HepG2 (cell line): ENCODE results near the gene ZBTB46. TPM values are rescaled to one million over a fixed set of nuclear protein-coding genes. Genes with fewer than 3 reads are reported as not detected.

Experiments used
- CBX5 ChIP-seq: sonication (generic); formaldehyde crosslinking; IDR thresholded peaks from 2 replicates; pipeline ENCODE4 v1.4.0; 2020; ENCODE audit warnings: missing genetic modification reagents, borderline replicate concordance
- EZH2 ChIP-seq: conservative IDR thresholded peaks from 2 replicates; pipeline ENCODE4 v1.6.1; 2012; ENCODE audit warnings: mild to moderate bottlenecking, low read depth, low read length, moderate library complexity
- IRX3 ChIP-seq: sonication (generic); formaldehyde crosslinking; IDR thresholded peaks from 2 replicates; pipeline ENCODE4 v1.8.1; 2023; ENCODE audit warnings: mild to moderate bottlenecking, low read depth, missing genetic modification reagents, borderline replicate concordance
- MYNN ChIP-seq: sonication (generic); formaldehyde crosslinking; IDR thresholded peaks from 2 replicates; pipeline ENCODE4 v1.4.0; 2020; ENCODE audit warnings: mild to moderate bottlenecking, low read depth, missing genetic modification reagents
- SP4 ChIP-seq: sonication (generic); formaldehyde crosslinking; IDR thresholded peaks from 2 replicates; pipeline ENCODE4 v1.8.1; 2023; ENCODE audit warnings: mild to moderate bottlenecking, missing genetic modification reagents
- SPEN ChIP-seq: sonication (generic); formaldehyde crosslinking; IDR thresholded peaks from 2 replicates; pipeline ENCODE4 v1.5.1; 2020; ENCODE audit warnings: low read depth, mild to moderate bottlenecking, missing genetic modification reagents
- TBX3 ChIP-seq: fragments of 450-650 bp; IDR thresholded peaks from 2 replicates; pipeline ENCODE4 v1.6.1; 2017; ENCODE audit warnings: antibody characterized with exemption, mild to moderate bottlenecking, inconsistent platforms, borderline replicate concordance
- YY1 ChIP-seq: IDR thresholded peaks from 2 replicates; pipeline ENCODE4 v1.6.1; 2011; ENCODE audit warnings: low read length, low read depth, moderate library complexity, mild to moderate bottlenecking; ENCODE audit not compliant: insufficient read depth, insufficient replicate concordance
- ZNF33B ChIP-seq: sonication (generic); formaldehyde crosslinking; IDR thresholded peaks from 2 replicates; pipeline ENCODE4 v1.5.1; 2020; ENCODE audit warnings: mild to moderate bottlenecking, missing genetic modification reagents
- ZNF609 ChIP-seq: sonication (generic); formaldehyde crosslinking; IDR thresholded peaks from 2 replicates; pipeline ENCODE4 v1.4.0; 2020; ENCODE audit warnings: mild to moderate bottlenecking, missing genetic modification reagents, borderline replicate concordance
- ZNF724P ChIP-seq: sonication (generic); formaldehyde crosslinking; IDR thresholded peaks from 2 replicates; pipeline ENCODE4 v1.8.0; 2022; ENCODE audit warnings: missing genetic modification reagents, borderline replicate concordance
- polyA plus RNA-seq, 8 experiments: library from polyadenylated mRNA; depleted of rRNA in 3 of 8; stranded (reverse) in 7 of 8; unstranded in 1 of 8; fragments of >200 nt; fragmentation: Illumina TruSeq in 4 of 8; extraction: Trizol in 4 of 8; gene quantifications; 2 replicates each; pipeline versions ENCODE4 v1.2.1 to v1.2.3, GENCODE V29; 2011 to 2016; ENCODE audit warnings: low read depth in 4 of 8, missing spikeins in 1 of 8, mixed read lengths in 1 of 8; ENCODE audit not compliant: insufficient read depth in 1 of 8
- total RNA-seq, 5 experiments: library from RNA; depleted of rRNA; stranded (reverse); fragments of >200 nt; fragmentation: Illumina TruSeq; extraction: Trizol; gene quantifications; 2 replicates each; pipeline ENCODE4 v1.2.3, GENCODE V29; 2016; ENCODE audit warnings: low read depth in 1 of 5
- TF ChIP-seq, protein P1 (sequence below), 2 experiments: sonication (generic) in 1 of 2; formaldehyde crosslinking in 1 of 2; IDR thresholded peaks; 2 replicates each; pipeline versions ENCODE4 v1.6.1 to v1.9.0; 2014 to 2022; ENCODE audit warnings: antibody characterized with exemption in 1 of 2, borderline replicate concordance in 1 of 2, inconsistent platforms in 1 of 2, low read depth in 1 of 2, missing genetic modification reagents in 1 of 2
- TF ChIP-seq, protein P2 (sequence below): sonication (generic); formaldehyde crosslinking; IDR thresholded peaks from 2 replicates; pipeline ENCODE4 v1.8.0; 2022; ENCODE audit warnings: mild to moderate bottlenecking, missing genetic modification reagents, moderate library complexity

ZBTB46 gene
- total and polyA plus RNA-seq, 2 of the 13 experiments (the other 11 are each of a cell fraction or from before 2014, with no cell fraction given): 1.6 to 13.5 TPM

DNA sequence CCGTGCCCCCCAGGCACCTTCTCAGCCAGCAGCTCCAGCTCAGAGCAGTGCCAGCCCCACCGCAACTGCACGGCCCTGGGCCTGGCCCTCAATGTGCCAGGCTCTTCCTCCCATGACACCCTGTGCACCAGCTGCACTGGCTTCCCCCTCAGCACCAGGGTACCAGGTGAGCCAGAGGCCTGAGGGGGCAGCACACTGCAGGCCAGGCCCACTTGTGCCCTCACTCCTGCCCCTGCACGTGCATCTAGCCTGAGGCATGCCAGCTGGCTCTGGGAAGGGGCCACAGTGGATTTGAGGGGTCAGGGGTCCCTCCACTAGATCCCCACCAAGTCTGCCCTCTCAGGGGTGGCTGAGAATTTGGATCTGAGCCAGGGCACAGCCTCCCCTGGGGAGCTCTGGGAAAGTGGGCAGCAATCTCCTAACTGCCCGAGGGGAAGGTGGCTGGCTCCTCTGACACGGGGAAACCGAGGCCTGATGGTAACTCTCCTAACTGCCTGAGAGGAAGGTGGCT, 133.7 kb downstream of the ZBTB46 start (continued):
- TF ChIP-seq SPEN (CRISPR knock-in tag): no peak
- peak; percentile 18; the same call in 1 of the 2 replicates for TF ChIP-seq ZNF609 (CRISPR knock-in tag)
- TF ChIP-seq, protein P1, sequence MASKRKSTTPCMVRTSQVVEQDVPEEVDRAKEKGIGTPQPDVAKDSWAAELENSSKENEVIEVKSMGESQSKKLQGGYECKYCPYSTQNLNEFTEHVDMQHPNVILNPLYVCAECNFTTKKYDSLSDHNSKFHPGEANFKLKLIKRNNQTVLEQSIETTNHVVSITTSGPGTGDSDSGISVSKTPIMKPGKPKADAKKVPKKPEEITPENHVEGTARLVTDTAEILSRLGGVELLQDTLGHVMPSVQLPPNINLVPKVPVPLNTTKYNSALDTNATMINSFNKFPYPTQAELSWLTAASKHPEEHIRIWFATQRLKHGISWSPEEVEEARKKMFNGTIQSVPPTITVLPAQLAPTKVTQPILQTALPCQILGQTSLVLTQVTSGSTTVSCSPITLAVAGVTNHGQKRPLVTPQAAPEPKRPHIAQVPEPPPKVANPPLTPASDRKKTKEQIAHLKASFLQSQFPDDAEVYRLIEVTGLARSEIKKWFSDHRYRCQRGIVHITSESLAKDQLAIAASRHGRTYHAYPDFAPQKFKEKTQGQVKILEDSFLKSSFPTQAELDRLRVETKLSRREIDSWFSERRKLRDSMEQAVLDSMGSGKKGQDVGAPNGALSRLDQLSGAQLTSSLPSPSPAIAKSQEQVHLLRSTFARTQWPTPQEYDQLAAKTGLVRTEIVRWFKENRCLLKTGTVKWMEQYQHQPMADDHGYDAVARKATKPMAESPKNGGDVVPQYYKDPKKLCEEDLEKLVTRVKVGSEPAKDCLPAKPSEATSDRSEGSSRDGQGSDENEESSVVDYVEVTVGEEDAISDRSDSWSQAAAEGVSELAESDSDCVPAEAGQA (IDR thresholded peaks at IDR 0.05; ENCODE audit: low read depth): no peak
- TF ChIP-seq, protein P1 (CRISPR knock-in tag; IDR thresholded peaks at IDR 0.05; ENCODE audit: borderline replicate concordance): no peak
- TF ChIP-seq SP4 (CRISPR knock-in tag): 0 out of 2 replicates have a peak, but pooled peaks have one; percentile 32
- no peak for TF ChIP-seq TBX3
- no peak for TF ChIP-seq YY1
- no peak for TF ChIP-seq EZH2
- 0 out of 2 replicates have a peak, but pooled peaks have one; percentile 24 for TF ChIP-seq ZNF724P (CRISPR knock-in tag)
- TF ChIP-seq ZNF33B: peak; percentile 65; the same call in 1 of the 2 replicates
- TF ChIP-seq IRX3: no peak
- TF ChIP-seq MYNN: no peak
- TF ChIP-seq, protein P2, sequence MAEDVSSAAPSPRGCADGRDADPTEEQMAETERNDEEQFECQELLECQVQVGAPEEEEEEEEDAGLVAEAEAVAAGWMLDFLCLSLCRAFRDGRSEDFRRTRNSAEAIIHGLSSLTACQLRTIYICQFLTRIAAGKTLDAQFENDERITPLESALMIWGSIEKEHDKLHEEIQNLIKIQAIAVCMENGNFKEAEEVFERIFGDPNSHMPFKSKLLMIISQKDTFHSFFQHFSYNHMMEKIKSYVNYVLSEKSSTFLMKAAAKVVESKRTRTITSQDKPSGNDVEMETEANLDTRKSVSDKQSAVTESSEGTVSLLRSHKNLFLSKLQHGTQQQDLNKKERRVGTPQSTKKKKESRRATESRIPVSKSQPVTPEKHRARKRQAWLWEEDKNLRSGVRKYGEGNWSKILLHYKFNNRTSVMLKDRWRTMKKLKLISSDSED (CRISPR knock-in tag): no peak
- no peak for TF ChIP-seq CBX5 (CRISPR knock-in tag)
